ENCODE measurements around the gene FGGY. TPM values are rescaled to one million over a fixed set of nuclear protein-coding genes. Genes with fewer than 3 reads are reported as not detected.

Gene FGGY
- total RNA-seq, 4 donors from 2014 or later, result 24.9 to 35.9 (median 30.5) TPM

DNA sequence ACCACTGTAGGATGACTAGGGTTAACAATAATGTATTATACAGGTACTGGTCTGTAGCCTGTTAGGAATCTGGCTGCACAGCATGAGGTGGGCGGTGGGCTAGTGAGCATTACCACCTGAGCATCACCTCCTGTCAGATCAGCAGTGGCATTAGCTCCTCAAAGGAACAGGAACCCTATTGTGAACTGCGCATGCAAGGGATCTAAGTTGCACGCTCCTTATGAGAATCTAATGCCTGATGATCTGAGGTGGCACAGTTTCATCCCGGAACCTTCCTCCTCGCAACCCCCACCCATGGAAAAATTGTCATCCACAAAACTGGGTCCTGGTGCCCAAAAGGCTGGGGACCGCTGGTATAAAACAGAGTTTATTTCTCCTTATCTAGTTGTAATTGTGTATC lies 147.6 kb downstream of the FGGY start:
- Histone ChIP-seq H3K27me3 (no peaks in the 10 kb centered on the region), H3K4me3 (no peak overlapping the region), H3K36me3 (no peaks in the 10 kb centered on the region), H3K4me1 (peaks cover 56 to 76% of the 10 kb centered on the region in 2 donors), H3K27ac (peak overlapping the region; percentile 66 to 89 (median 84)), H3K9me3 (no peaks in the 10 kb centered on the region)
- DNase-seq (no peak), ATAC-seq (no peak)
- in situ Hi-C loops (cut with MboI; ENCODE audit: low sequenced_read_pairs in 4 of 4) (loop anchor here in 1 of 4 donors (25.0 kb wide), 1 partner anchor 243 kb away; no protein-coding TSS in a partner anchor), intact Hi-C loops (cut with DNase I; ENCODE audit: low total_unique reads) (no loop called here)
- TF ChIP-seq CTCF (IDR thresholded peaks at IDR 0.05 in 4 of 5, conservative IDR thresholded peaks at IDR 0.05 in 1 of 5) (no peak), POLR2A (IDR thresholded peaks at IDR 0.05) (no peak)

DNA sequence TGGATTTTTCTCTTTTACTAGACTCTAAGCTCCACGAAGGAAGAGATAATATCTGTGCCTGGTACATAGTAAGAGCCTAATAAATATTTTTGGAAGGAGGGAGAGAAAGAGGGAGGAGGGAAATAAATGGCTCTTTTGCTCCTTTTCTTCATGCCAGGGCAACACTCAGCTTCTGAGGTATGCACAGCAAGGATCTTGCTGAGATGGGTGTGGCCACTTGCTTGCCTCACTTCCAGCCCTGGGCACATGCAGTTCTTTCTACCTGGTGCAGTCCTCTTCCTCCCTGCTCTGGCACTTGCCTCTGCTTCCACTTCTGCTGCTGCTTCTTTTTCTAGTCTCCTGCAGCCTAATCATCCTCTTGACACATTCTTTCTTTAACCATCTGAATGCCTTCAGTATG lies 148.1 kb downstream of the FGGY start:
- TF ChIP-seq POLR2A (IDR thresholded peaks at IDR 0.05) (peak in 1 of 2 donors; percentile 39), CTCF (IDR thresholded peaks at IDR 0.05 in 4 of 5, conservative IDR thresholded peaks at IDR 0.05 in 1 of 5) (no peak)
- DNase-seq (peak; percentile 82 to 88), ATAC-seq (peak; percentile 89 to 95)
- Histone ChIP-seq H3K36me3 (no peaks in the 10 kb centered on the region), H3K4me1 (peaks cover 56 to 71% of the 10 kb centered on the region in 2 donors), H3K9me3 (no peaks in the 10 kb centered on the region), H3K27me3 (no peaks in the 10 kb centered on the region), H3K27ac (peak overlapping the region; percentile 66 to 89 (median 84)), H3K4me3 (no peak overlapping the region)
- intact Hi-C loops (cut with DNase I; ENCODE audit: low total_unique reads) (no loop called here), in situ Hi-C loops (cut with MboI; ENCODE audit: low sequenced_read_pairs in 4 of 4) (loop anchor here in 1 of 4 donors (25.0 kb wide), 1 partner anchor 242 kb away; no protein-coding TSS in a partner anchor)

- Histone ChIP-seq H3K9me3 (no peaks in the 10 kb centered on the region), H3K4me3 (no peak overlapping the region), H3K27me3 (no peaks in the 10 kb centered on the region), H3K4me1 (peaks cover 55 to 60% of the 10 kb centered on the region in 2 donors), H3K27ac (peak overlapping the region; percentile 66 to 89 (median 84)), H3K36me3 (no peaks in the 10 kb centered on the region)
- DNase-seq, result peak in 1 of 2 donors; percentile 18
- TF ChIP-seq CTCF (IDR thresholded peaks at IDR 0.05 in 4 of 5, conservative IDR thresholded peaks at IDR 0.05 in 1 of 5), result peak in 1 of 5 experiments; percentile 8
- no peak for TF ChIP-seq POLR2A (IDR thresholded peaks at IDR 0.05)
- in situ Hi-C loops (cut with MboI; ENCODE audit: low sequenced_read_pairs in 4 of 4), result loop anchor here in 1 of 4 donors (25.0 kb wide), 1 partner anchor 241 kb away; no protein-coding TSS in a partner anchor
- ATAC-seq, result peak; percentile 82 to 83
- intact Hi-C loops (cut with DNase I; ENCODE audit: low total_unique reads), result no loop called here
Observed at GRCh38 chr1:59446257-59446901, 149.5 kb downstream of the FGGY start.

GRCh38 chr1:59452026-59452425 lies 155.1 kb downstream of the FGGY start:
- no peaks in the 10 kb centered on the region for H3K36me3 ChIP-seq
- in situ Hi-C loops (cut with MboI; ENCODE audit: low sequenced_read_pairs in 4 of 4) (no loop called here), intact Hi-C loops (cut with DNase I; ENCODE audit: low total_unique reads) (no loop called here)
- no peak for TF ChIP-seq CTCF (IDR thresholded peaks at IDR 0.05 in 4 of 5, conservative IDR thresholded peaks at IDR 0.05 in 1 of 5)
- no peak for TF ChIP-seq POLR2A (IDR thresholded peaks at IDR 0.05)
- DNase-seq, result no peak
- H3K4me1 ChIP-seq, result peaks cover 12% of the 10 kb centered on the region in 2 donors
- no peak overlapping the region for H3K4me3 ChIP-seq
- no peak for ATAC-seq
- no peaks in the 10 kb centered on the region for H3K9me3 ChIP-seq
- H3K27ac ChIP-seq, result no peak overlapping the region
- no peaks in the 10 kb centered on the region for H3K27me3 ChIP-seq
